Calu3 (cell line): ENCODE measurements around the gene F2RL3. TPM values are rescaled to one million over a fixed set of nuclear protein-coding genes. Genes with fewer than 3 reads are reported as not detected.

Experiments
- Bru-seq: library from RNA; stranded (reverse); fragments of 400-500 nt; gene quantifications from one replicate; lab custom pipeline; 2021; lab: Mats Ljungman, UMichigan
- BruChase-seq, 2 experiments: library from RNA; stranded (reverse); fragments of 400-500 nt; gene quantifications; one replicate each; lab custom pipeline; 2021; lab: Mats Ljungman, UMichigan
- BruUV-seq: library from RNA; stranded (reverse); fragments of 400-500 nt; replicated peaks from 2 replicates; lab custom pipeline; 2021; lab: Mats Ljungman, UMichigan
- CTCF ChIA-PET: fragments of 300-600 bp; sonication (Branson Sonifier 250); formaldehyde crosslinking; loops from one replicate; lab custom pipeline; 2022; ENCODE audit warnings: antibody characterized with exemption; lab: Charles Lee
- DNase-seq: peaks from one replicate; pipeline ENCODE4 v3.0.0; 2022
- H3K27ac Mint-ChIP-seq: one replicate; pipeline ENCODE4 v1.8.0; 2022; ENCODE audit warnings: mixed read lengths; ENCODE audit not compliant: unreplicated experiment
- H3K27me3 Mint-ChIP-seq: one replicate; pipeline ENCODE4 v1.8.0; 2022; ENCODE audit warnings: mixed read lengths; ENCODE audit not compliant: unreplicated experiment
- H3K36me3 Mint-ChIP-seq: one replicate; pipeline ENCODE4 v1.8.0; 2022; ENCODE audit warnings: mild to moderate bottlenecking, moderate library complexity, mixed read lengths; ENCODE audit not compliant: insufficient read depth, unreplicated experiment
- H3K4me1 Mint-ChIP-seq: one replicate; pipeline ENCODE4 v1.8.0; 2022; ENCODE audit warnings: mild to moderate bottlenecking, low read depth, mixed read lengths; ENCODE audit not compliant: unreplicated experiment
- H3K4me3 Mint-ChIP-seq: one replicate; pipeline ENCODE4 v1.8.0; 2022; ENCODE audit warnings: mild to moderate bottlenecking, low read depth, moderate library complexity, mixed read lengths; ENCODE audit not compliant: unreplicated experiment
- H3K9me3 Mint-ChIP-seq: one replicate; pipeline ENCODE4 v1.8.0; 2022; ENCODE audit warnings: low read depth, mixed read lengths; ENCODE audit not compliant: unreplicated experiment
- CTCF ChIP-seq: fragments of 200-600 bp; IDR thresholded peaks from one replicate; pipeline ENCODE4 v1.8.0; 2022; ENCODE audit warnings: antibody characterized with exemption; ENCODE audit not compliant: unreplicated experiment
- intact Hi-C: fragments of 100-400 bp; cut with micrococcal nuclease; formaldehyde crosslinking; loops from one replicate; pipeline ENCODE4 v1.10.0; 2022; ENCODE audit not compliant: unreplicated experiment
- long read RNA-seq: library from polyadenylated mRNA; stranded (forward); transcript quantifications from one replicate; pipeline ENCODE4 v2.0.0, GENCODE V29; 2022
- total RNA-seq: library from RNA; stranded (reverse); gene quantifications from 2 replicates; pipeline ENCODE4 v1.2.3, GENCODE V29; 2022

The F2RL3 gene
- total RNA-seq (not detected in 2 replicates), Bru-seq, nascent RNA (not detected), BruChase-seq, experiment 1, labeled RNA remaining after a 6-hour chase (not detected), BruChase-seq, experiment 2, labeled RNA remaining after a 2-hour chase (not detected)
- long read RNA-seq: 0 reads

- no peak within 1 kb of the TSS for H3K27ac Mint-ChIP-seq
- no peaks in the 10 kb centered on the region for H3K9me3 Mint-ChIP-seq
- CTCF ChIA-PET: no interaction called here
- peaks cover 5% of the 10 kb centered on the region for H3K36me3 Mint-ChIP-seq
- H3K4me1 Mint-ChIP-seq: no peaks in the 10 kb centered on the region
- H3K27me3 Mint-ChIP-seq: no peaks in the 10 kb centered on the region
- no peak for TF ChIP-seq CTCF
- DNase-seq: no peak
- intact Hi-C loops: no loop called here
- no peak within 1 kb of the TSS for H3K4me3 Mint-ChIP-seq
- BruUV-seq: no TSS peak
Measured at GRCh38 chr19:16888629-16889365, at the start of gene F2RL3. F2RL3 (plus strand) TSS chr19:16888999; CDS start chr19:16889190, 191 bp downstream.

- Mint-ChIP-seq H3K4me3 (no peak overlapping the region), H3K27ac (no peak overlapping the region), H3K9me3 (no peaks in the 10 kb centered on the region), H3K36me3 (peaks cover 16% of the 10 kb centered on the region), H3K27me3 (no peaks in the 10 kb centered on the region), H3K4me1 (no peaks in the 10 kb centered on the region)
- no TSS peak for BruUV-seq
- CTCF ChIA-PET: no interaction called here
- TF ChIP-seq CTCF: no peak
- DNase-seq: no peak
- intact Hi-C loops: no loop called here
Measured at GRCh38 chr19:16841391-16841926, 47.3 kb upstream of the F2RL3 start.

- DNase-seq: no peak
- TF ChIP-seq CTCF: no peak
- Mint-ChIP-seq H3K27me3 (no peaks in the 10 kb centered on the region), H3K36me3 (peaks cover 42% of the 10 kb centered on the region), H3K9me3 (no peaks in the 10 kb centered on the region), H3K4me1 (no peaks in the 10 kb centered on the region), H3K4me3 (no peak overlapping the region), H3K27ac (no peak overlapping the region)
- intact Hi-C loops: no loop called here
- BruUV-seq: no TSS peak
- CTCF ChIA-PET: no interaction called here
Measured at GRCh38 chr19:16846901-16847300, 41.9 kb upstream of the F2RL3 start.

- no peak for DNase-seq
- Mint-ChIP-seq H3K9me3 (no peaks in the 10 kb centered on the region), H3K27ac (no peak overlapping the region), H3K4me1 (no peaks in the 10 kb centered on the region), H3K4me3 (no peak overlapping the region), H3K27me3 (no peaks in the 10 kb centered on the region), H3K36me3 (peaks cover 42% of the 10 kb centered on the region)
- no peak for TF ChIP-seq CTCF
- intact Hi-C loops: no loop called here
- BruUV-seq: no TSS peak
- CTCF ChIA-PET: no interaction called here
Measured at GRCh38 chr19:16847430-16847829, 41.4 kb upstream of the F2RL3 start.
